ENCODE results near the gene ZYX.
"Not testable (repeated sequence)": the region's sequence is repeated elsewhere in the genome, so short reads cannot be mapped to it uniquely, and the experiment has no call there.

Gene ZYX

DNA sequence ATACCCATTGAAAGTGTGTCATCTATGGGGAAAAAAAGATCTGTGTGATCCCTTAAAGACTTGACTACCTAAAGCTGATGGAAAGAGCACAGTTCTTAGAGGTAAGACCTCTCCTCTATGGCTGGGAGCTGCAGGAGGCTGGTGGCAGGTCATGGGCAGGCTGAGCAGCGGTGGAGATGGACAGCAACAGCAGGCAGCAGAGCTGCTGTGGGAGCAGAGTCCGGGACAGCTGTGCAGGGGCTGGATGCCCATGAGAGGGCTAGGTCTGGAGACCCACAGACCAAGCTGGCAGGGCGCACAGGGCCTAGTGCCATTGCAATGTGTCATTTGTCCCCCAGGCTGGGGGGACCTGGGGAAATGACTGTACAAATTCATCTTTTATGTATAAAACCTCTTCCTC, 40.9 kb downstream of the ZYX start:
- DNase-seq, result no peak

DNA sequence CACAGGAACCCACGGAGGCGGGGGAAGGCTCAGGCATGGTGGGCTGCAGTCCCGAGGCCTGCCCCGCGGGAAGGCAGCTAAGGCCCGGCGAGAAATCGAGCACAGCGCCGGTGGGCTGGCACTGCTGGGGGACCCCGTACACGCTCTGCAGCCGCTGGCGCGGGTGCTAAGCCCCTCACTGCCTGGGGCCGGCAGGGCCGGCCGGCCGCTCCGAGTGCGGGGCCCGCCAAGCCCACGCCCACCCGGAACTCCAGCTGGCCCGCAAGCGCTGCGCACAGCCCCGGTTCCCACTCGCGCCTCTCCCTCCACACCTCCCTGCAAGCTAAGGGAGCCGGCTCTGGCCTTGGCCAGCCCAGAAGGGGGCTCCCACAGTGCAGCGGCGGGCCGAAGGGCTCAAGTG, 43.3 kb downstream of the ZYX start:
- not testable (repeated sequence) for DNase-seq

GRCh38 chr7:143426479-143427142, 45.5 kb downstream of the ZYX start:
- DNase-seq, result no peak

DNA sequence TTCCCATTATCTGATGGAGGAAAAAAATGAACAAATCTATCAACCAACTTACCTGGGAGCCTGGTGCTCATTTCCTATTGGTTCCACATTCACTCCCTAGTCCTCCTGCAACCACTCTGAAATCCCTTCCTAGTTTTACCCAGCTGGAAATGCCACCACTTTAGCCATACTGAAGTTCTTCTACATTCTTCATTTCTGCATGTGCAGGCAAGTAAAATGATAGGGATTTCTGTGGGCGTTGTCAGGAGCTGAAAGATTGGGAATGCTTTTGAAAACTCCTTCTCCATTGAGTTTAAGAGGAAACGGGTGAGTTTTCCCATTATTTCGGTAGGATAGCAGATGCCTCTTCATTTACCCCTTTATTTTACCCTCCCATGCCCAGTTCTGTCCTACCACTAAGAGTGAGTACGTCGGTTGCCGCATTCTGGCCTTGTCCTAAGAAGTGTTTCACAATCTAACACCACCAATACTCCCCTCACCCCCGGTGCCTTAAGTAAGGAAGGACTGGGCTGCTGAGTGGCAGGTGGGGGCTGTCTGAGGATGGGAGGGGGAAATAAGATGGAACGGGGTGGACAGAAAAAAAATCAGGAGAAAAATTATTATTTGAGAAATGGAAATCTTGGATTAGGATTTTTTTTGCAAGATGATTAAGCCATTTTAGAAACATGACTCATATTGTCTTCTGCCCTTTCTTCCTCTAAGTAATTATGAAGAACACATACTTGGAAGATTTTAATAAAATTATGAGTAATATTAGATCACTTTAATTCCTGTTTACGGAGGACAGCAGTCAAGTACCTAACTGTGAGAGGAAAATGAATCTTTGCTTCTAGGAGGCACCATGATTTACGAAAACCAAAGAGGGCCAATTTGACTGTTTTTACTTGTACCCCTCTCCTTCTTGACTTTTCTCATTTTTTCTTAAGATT, 48.9 kb downstream of the ZYX start:
- DNase-seq, result no peak

GRCh38 chr7:143431109-143431508, 50.0 kb downstream of the ZYX start:
- DNase-seq, result no peak

DNA sequence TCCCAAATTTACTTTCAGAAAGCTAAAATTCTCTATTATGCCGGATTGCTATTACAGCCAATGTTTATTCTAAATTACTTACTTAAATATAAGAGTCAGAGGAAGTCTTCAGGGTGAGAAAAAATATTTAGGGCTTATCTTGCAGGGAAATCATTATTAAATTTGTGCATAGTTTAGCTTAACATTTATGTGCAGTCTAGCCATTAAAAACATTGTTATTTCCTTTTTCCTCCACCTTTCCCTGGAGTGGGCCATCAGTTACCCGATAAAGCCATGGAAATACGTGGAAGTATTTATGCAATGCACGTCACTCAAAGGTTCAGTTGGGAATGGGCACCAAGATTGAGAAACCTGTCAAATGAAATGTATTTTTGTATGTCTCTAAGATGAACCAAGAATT, 52.6 kb downstream of the ZYX start:
- no peak for DNase-seq

DNA sequence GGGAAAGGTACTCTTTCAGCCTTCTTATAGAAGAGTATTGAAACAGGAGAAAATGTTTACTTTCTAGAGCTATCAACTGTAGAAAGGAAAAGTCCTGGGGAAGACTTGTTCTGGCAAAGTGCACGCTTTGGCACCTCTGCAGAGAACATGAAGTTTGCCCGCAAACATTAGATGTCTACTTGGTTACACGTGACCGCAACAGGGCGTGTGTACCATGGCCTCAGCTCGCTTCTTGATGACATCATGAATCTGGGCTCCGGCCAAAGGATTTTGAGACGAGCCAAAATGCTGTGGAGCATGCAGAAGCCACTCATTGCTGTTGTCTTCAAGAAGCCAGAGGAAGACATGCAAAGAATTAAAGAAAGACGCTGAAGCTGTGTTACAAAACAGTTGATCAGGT, 53.5 kb downstream of the ZYX start:
- no peak for DNase-seq

DNA sequence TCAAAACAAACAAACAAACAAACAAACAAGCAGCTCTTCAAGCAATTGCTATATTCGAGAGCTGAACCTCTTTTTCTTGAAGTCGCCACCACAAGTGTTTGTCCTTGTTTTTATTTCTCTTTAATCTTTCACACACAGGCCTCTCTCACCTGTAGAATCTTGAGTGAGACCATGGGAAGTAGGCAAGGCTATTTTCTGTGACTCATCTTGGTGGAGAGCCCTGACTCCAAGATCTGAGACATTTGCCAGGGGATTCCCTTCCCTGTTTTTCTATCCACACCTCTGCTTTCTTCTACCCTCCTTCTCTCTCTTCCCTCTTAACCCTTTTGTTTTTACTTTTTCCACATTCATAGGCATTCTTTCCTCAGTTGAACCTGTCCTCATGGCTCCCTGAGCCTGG, 54.1 kb downstream of the ZYX start:
- DNase-seq, result no peak

GRCh38 chr7:143436325-143436946, 55.3 kb downstream of the ZYX start:
- DNase-seq, result no peak

DNA sequence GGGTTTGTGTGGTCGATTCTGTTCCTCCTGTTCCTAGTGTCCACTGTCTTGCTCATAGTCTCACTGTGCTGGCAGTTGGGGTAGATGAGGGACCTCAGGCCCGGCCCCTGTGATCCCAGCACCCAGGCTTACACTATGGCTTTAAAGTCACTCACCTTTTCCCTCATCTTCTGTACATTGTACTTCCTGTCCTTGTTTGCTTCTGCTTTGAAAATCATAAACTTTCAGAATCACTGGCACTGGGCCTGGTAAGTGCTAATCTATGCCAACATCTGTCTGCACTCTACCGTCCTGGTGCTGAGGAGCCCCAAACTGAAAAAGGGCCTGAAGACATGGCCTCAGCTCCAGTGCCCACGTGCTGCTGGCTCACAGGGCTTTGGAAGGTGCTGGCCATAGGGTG, 56.4 kb downstream of the ZYX start:
- no peak for DNase-seq

DNA sequence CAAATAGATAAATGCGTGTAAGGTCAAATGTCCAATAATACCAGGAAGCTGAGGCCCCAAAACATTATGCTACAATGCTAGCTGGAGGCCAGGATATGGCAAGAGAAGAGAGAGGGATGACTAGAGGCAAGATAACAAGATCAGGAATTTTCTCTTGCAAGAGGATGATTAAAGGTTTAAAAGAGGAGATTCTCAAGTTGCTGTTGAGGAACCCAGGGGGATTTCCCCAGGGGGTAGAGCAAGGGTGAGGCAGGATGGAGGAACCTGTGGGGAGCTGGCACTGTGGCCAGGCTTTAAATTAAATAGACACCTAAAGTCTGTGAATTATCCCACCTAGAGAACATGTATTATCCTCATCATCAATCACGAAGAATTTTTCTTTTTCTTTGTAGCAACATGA, 58.7 kb downstream of the ZYX start:
- no peak for DNase-seq
